Right lobe of liver (tissue), 4 donors: ENCODE results near the gene FAM180B.

ENCODE experiments used
- POLR2A ChIP-seq: fragments of 450-650 bp; IDR thresholded peaks from one replicate; pipeline ENCODE4 v1.6.1; 2017; ENCODE audit warnings: antibody characterized with exemption, mild to moderate bottlenecking
- TF ChIP-seq, protein P1 (sequence below), 4 donors: fragments of 200-600 bp in 3 of 4; fragments of 450-650 bp in 1 of 4; IDR thresholded peaks; one replicate each; pipeline versions ENCODE4 v1.5.1 to v1.8.0; 2016 to 2022; ENCODE audit warnings: antibody characterized with exemption in 4 of 4, mild to moderate bottlenecking in 2 of 4
- donor health status: DM: no; HTN: no; CAD: no.
- donor health status: DM: no; HTN: no; CAD: no.
- donor health status: DM: no; HTN: yes; CAD: no.

- TF ChIP-seq, protein P1, sequence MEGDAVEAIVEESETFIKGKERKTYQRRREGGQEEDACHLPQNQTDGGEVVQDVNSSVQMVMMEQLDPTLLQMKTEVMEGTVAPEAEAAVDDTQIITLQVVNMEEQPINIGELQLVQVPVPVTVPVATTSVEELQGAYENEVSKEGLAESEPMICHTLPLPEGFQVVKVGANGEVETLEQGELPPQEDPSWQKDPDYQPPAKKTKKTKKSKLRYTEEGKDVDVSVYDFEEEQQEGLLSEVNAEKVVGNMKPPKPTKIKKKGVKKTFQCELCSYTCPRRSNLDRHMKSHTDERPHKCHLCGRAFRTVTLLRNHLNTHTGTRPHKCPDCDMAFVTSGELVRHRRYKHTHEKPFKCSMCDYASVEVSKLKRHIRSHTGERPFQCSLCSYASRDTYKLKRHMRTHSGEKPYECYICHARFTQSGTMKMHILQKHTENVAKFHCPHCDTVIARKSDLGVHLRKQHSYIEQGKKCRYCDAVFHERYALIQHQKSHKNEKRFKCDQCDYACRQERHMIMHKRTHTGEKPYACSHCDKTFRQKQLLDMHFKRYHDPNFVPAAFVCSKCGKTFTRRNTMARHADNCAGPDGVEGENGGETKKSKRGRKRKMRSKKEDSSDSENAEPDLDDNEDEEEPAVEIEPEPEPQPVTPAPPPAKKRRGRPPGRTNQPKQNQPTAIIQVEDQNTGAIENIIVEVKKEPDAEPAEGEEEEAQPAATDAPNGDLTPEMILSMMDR (IDR thresholded peaks at IDR 0.05): no peak
- no peak for TF ChIP-seq POLR2A
Observed at GRCh38 chr11:47586098-47586855, at the start of gene FAM180B.
